NOMO-1 (cell line): ENCODE measurements around the gene TATDN3.
"Not testable (repeated sequence)": the region's sequence is repeated elsewhere in the genome, so short reads cannot be mapped to it uniquely, and the experiment has no call there.

ENCODE experiments used
- DNase-seq, 2 experiments: peaks; one replicate each; lab custom pipeline; 2025; ENCODE audit not compliant: unreplicated experiment in 2 of 2; lab: John Stamatoyannopoulos, UW

Gene TATDN3

GRCh38 chr1:212825798-212826452, 34.2 kb downstream of the TATDN3 start:
- no peak for DNase-seq

GRCh38 chr1:212827171-212827776, 35.6 kb downstream of the TATDN3 start:
- no peak for DNase-seq

GRCh38 chr1:212827831-212828278, 36.2 kb downstream of the TATDN3 start:
- no peak for DNase-seq

GRCh38 chr1:212828395-212828794, 36.7 kb downstream of the TATDN3 start:
- no peak for DNase-seq

- DNase-seq, result not testable (repeated sequence)
These were observed 41.8 kb downstream of the TATDN3 start for GRCh38 chr1:212833211-212834207.

GRCh38 chr1:212838145-212838544, 46.5 kb downstream of the TATDN3 start:
- DNase-seq, result no peak

GRCh38 chr1:212844521-212844920, 52.8 kb downstream of the TATDN3 start:
- not testable (repeated sequence) for DNase-seq

GRCh38 chr1:212847549-212847948, 55.9 kb downstream of the TATDN3 start, which contains the start of gene SPATA45:
SPATA45 (minus strand) TSS chr1:212847649; CDS start chr1:212836149, 11,500 bp downstream.
- DNase-seq, result no peak

GRCh38 chr1:212852105-212852688, 60.5 kb downstream of the TATDN3 start:
- no peak for DNase-seq

- DNase-seq, result no peak
These were observed 62.0 kb downstream of the TATDN3 start for GRCh38 chr1:212853658-212854057.

- DNase-seq, result no peak
These were observed 65.1 kb downstream of the TATDN3 start for GRCh38 chr1:212856755-212857154.

- DNase-seq, result peak; percentile 96
These were observed 66.3 kb downstream of the TATDN3 start, which contains the start of gene FLVCR1 for GRCh38 chr1:212857992-212858460. FLVCR1 (plus strand) TSS chr1:212858275; CDS start chr1:212858453, 178 bp downstream.

GRCh38 chr1:212858461-212859265, 67.0 kb downstream of the TATDN3 start:
- DNase-seq, result peak in 1 of 2 experiments; percentile 16

GRCh38 chr1:212860713-212861581, 69.3 kb downstream of the TATDN3 start:
- no peak for DNase-seq

GRCh38 chr1:212862111-212862690, 70.5 kb downstream of the TATDN3 start:
- DNase-seq, result peak; percentile 53 to 55

GRCh38 chr1:212863345-212863744, 71.7 kb downstream of the TATDN3 start:
- DNase-seq, result not testable (repeated sequence)

- DNase-seq, result no peak
These were observed 72.5 kb downstream of the TATDN3 start for GRCh38 chr1:212864201-212864600.
